Breast epithelium (tissue), 3 donors: ENCODE data around the gene FAM161B.

Source experiments
- POLR2A ChIP-seq: fragments of 450-650 bp; IDR thresholded peaks from one replicate; pipeline ENCODE4 v1.6.1; 2016; ENCODE audit warnings: antibody characterized with exemption, mild to moderate bottlenecking, moderate library complexity
- TF ChIP-seq, protein P1 (sequence below), 3 donors: fragments of 450-650 bp; IDR thresholded peaks; one replicate each; pipeline ENCODE4 v1.5.1; 2016 to 2017; ENCODE audit warnings: antibody characterized with exemption in 3 of 3, mild to moderate bottlenecking in 3 of 3, moderate library complexity in 3 of 3

DNA sequence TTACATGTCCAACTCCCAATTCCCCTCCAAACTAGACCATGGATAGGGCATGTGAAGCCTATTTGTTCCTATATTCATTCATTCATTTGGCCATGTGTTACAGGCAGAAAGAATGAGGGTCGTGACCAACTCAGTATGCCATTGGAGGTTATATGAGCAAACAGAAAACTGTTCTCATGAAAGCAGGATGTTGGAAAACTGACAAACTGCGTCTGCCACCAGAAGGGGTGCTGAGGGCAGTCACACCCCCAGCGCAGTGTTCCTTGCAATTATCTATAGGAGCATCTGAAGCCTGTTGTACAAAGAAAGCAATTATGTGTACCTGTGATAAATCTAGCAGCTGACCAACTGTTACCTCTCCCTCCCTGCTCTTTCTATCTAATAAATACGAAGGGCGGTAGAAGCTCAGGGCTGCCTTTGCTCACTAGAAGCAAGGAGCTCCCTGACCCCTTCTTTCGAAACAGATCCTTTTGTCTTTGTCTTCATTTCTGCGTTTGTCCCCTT, 48.1 kb upstream of the FAM161B start:
- TF ChIP-seq, protein P1, sequence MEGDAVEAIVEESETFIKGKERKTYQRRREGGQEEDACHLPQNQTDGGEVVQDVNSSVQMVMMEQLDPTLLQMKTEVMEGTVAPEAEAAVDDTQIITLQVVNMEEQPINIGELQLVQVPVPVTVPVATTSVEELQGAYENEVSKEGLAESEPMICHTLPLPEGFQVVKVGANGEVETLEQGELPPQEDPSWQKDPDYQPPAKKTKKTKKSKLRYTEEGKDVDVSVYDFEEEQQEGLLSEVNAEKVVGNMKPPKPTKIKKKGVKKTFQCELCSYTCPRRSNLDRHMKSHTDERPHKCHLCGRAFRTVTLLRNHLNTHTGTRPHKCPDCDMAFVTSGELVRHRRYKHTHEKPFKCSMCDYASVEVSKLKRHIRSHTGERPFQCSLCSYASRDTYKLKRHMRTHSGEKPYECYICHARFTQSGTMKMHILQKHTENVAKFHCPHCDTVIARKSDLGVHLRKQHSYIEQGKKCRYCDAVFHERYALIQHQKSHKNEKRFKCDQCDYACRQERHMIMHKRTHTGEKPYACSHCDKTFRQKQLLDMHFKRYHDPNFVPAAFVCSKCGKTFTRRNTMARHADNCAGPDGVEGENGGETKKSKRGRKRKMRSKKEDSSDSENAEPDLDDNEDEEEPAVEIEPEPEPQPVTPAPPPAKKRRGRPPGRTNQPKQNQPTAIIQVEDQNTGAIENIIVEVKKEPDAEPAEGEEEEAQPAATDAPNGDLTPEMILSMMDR (IDR thresholded peaks at IDR 0.05) = no peak
- no peak for TF ChIP-seq POLR2A
